A549 (cell line): ENCODE measurements around the gene PLXNC1.

Source experiments
- CBX2 ChIP-seq: fragments of 200-600 bp; sonication (generic); IDR thresholded peaks from 2 replicates; pipeline ENCODE4 v1.6.1; 2016; ENCODE audit warnings: low read depth, mild to moderate bottlenecking, borderline replicate concordance
- CHD2 ChIP-seq: fragments of 150-350 bp; IDR thresholded peaks from 2 replicates; pipeline ENCODE4 v1.6.1; 2014; ENCODE audit warnings: low read length; ENCODE audit not compliant: partially characterized antibody
- CTCF ChIP-seq: fragments of >200 bp; sonication (Bioruptor Twin); formaldehyde crosslinking; IDR thresholded peaks from 3 replicates; pipeline ENCODE4 v1.5.1; 2016
- EHF ChIP-seq: fragments of 250-450 bp; sonication (Bioruptor Pico); IDR thresholded peaks from 2 replicates; pipeline ENCODE4 v1.5.0; 2020; ENCODE audit warnings: mild to moderate bottlenecking
- ELK1 ChIP-seq: fragments of 150-350 bp; IDR thresholded peaks from 2 replicates; pipeline ENCODE4 v1.6.1; 2014; ENCODE audit warnings: low read depth, mild to moderate bottlenecking, low read length
- EP300 ChIP-seq, 2 experiments: fragments of >200 bp; sonication (Bioruptor Twin); formaldehyde crosslinking; IDR thresholded peaks; 2 replicates in 1 of 2; 3 replicates in 1 of 2; pipeline ENCODE4 v1.6.1; 2016 to 2017
- ESRRA ChIP-seq: fragments of 150-350 bp; IDR thresholded peaks from 2 replicates; pipeline ENCODE4 v1.6.1; 2014; ENCODE audit warnings: mild to moderate bottlenecking, low read length, borderline replicate concordance
- GATA3 ChIP-seq: IDR thresholded peaks from 2 replicates; pipeline ENCODE4 v1.6.1; 2012; ENCODE audit warnings: borderline replicate concordance
- MAX ChIP-seq: IDR thresholded peaks from 2 replicates; pipeline ENCODE4 v1.6.1; 2012
- MYC ChIP-seq: IDR thresholded peaks from 2 replicates; pipeline ENCODE4 v1.6.1; 2012; ENCODE audit warnings: mild to moderate bottlenecking, inconsistent platforms, low read length, improper control_type of control experiment, borderline replicate concordance
- POLR2A ChIP-seq: IDR thresholded peaks from 2 replicates; pipeline ENCODE4 v1.6.1; 2012; ENCODE audit warnings: mild to moderate bottlenecking, low read length
- RAD21 ChIP-seq, 2 experiments: fragments of >200 bp in 1 of 2; sonication (Bioruptor Twin) in 1 of 2; formaldehyde crosslinking in 1 of 2; IDR thresholded peaks in 1 of 2; conservative IDR thresholded peaks in 1 of 2; 2 replicates in 1 of 2; 3 replicates in 1 of 2; pipeline ENCODE4 v1.6.1; 2012 to 2018; ENCODE audit warnings: inconsistent platforms in 1 of 2
- SMC3 ChIP-seq: fragments of >200 bp; sonication (Bioruptor Twin); formaldehyde crosslinking; IDR thresholded peaks from 3 replicates; pipeline ENCODE4 v1.6.1; 2018; ENCODE audit warnings: inconsistent platforms
- USF2 ChIP-seq: fragments of 450-650 bp; IDR thresholded peaks from 2 replicates; pipeline ENCODE4 v1.6.1; 2014; ENCODE audit warnings: antibody characterized with exemption

GRCh38 chr12:94158666-94159065 is 10.3 kb downstream of the PLXNC1 start:
- TF ChIP-seq CTCF (no peak), POLR2A (no peak), MAX (no peak), ESRRA (no peak), USF2 (no peak), SMC3 (no peak), ELK1 (no peak), RAD21 (conservative IDR thresholded peaks at IDR 0.05 in 1 of 2, IDR thresholded peaks at IDR 0.05 in 1 of 2) (no peak), EP300 (IDR thresholded peaks at IDR 0.05) (no peak), GATA3 (no peak), CHD2 (no peak), EHF (no peak), CBX2 (no peak), MYC (no peak)
